Measurements from ENCODE around the gene FAH.
"Not testable (repeated sequence)": the region's sequence is repeated elsewhere in the genome, so short reads cannot be mapped to it uniquely, and the experiment has no call there.

The FAH gene

GRCh38 chr15:80136854-80137253 lies 15.9 kb upstream of the FAH start:
- H3K4me1 Mint-ChIP-seq: no peaks in the 10 kb centered on the region
- ATAC-seq (no peak), DNase-seq (no peak)
- H3K9me3 Mint-ChIP-seq: no peaks in the 10 kb centered on the region
- no peaks in the 10 kb centered on the region for H3K27me3 Mint-ChIP-seq
- no peak overlapping the region for H3K4me3 Mint-ChIP-seq
- H3K27ac Mint-ChIP-seq: no peak overlapping the region

- no peak for ATAC-seq
- H3K4me3 Mint-ChIP-seq: no peak overlapping the region
- no peak overlapping the region for H3K27ac Mint-ChIP-seq
- H3K9me3 Mint-ChIP-seq: no peaks in the 10 kb centered on the region
- DNase-seq: no peak
- no peaks in the 10 kb centered on the region for H3K27me3 Mint-ChIP-seq
- no peaks in the 10 kb centered on the region for H3K4me1 Mint-ChIP-seq
Observed at GRCh38 chr15:80138961-80139360, 13.8 kb upstream of the FAH start.

GRCh38 chr15:80140909-80141308 lies 11.9 kb upstream of the FAH start:
- no peak overlapping the region for H3K27ac Mint-ChIP-seq
- H3K4me3 Mint-ChIP-seq: no peak overlapping the region
- H3K9me3 Mint-ChIP-seq: no peaks in the 10 kb centered on the region
- no peaks in the 10 kb centered on the region for H3K4me1 Mint-ChIP-seq
- ATAC-seq (no peak), DNase-seq (no peak)
- no peaks in the 10 kb centered on the region for H3K27me3 Mint-ChIP-seq

GRCh38 chr15:80141916-80142598 lies 10.7 kb upstream of the FAH start:
- Mint-ChIP-seq H3K27me3 (no peaks in the 10 kb centered on the region), H3K27ac (no peak overlapping the region), H3K4me3 (no peak overlapping the region), H3K4me1 (no peaks in the 10 kb centered on the region), H3K9me3 (no peaks in the 10 kb centered on the region)
- DNase-seq (no peak), ATAC-seq (no peak)

- ATAC-seq: no peak
- H3K4me1 Mint-ChIP-seq: no peaks in the 10 kb centered on the region
- no peaks in the 10 kb centered on the region for H3K9me3 Mint-ChIP-seq
- no peaks in the 10 kb centered on the region for H3K27me3 Mint-ChIP-seq
- no peak for DNase-seq
- H3K4me3 Mint-ChIP-seq: no peak overlapping the region
- no peak overlapping the region for H3K27ac Mint-ChIP-seq
Observed at GRCh38 chr15:80142646-80143045, 10.2 kb upstream of the FAH start.

- Mint-ChIP-seq H3K4me3 (no peak overlapping the region), H3K27ac (no peak overlapping the region), H3K4me1 (peaks cover 36% of the 10 kb centered on the region), H3K9me3 (no peaks in the 10 kb centered on the region), H3K27me3 (no peaks in the 10 kb centered on the region)
- ATAC-seq: no peak
- DNase-seq: no peak
Observed at GRCh38 chr15:80151148-80151547, 1.7 kb upstream of the FAH start.

- H3K4me3 Mint-ChIP-seq: peak overlapping the region; percentile 77 to 89
- no peak for DNase-seq
- H3K27me3 Mint-ChIP-seq: no peaks in the 10 kb centered on the region
- no peak for ATAC-seq
- peaks cover 36% of the 10 kb centered on the region for H3K4me1 Mint-ChIP-seq
- peak overlapping the region in 1 of 2 donors; percentile 3 for H3K27ac Mint-ChIP-seq
- no peaks in the 10 kb centered on the region for H3K9me3 Mint-ChIP-seq
Observed at GRCh38 chr15:80151576-80151975, 1.2 kb upstream of the FAH start.

- peak; percentile 77 to 86 for DNase-seq
- Mint-ChIP-seq H3K9me3 (no peaks in the 10 kb centered on the region), H3K4me3 (peak overlapping the region; percentile 89 to 94), H3K4me1 (peaks cover 36% of the 10 kb centered on the region), H3K27ac (peak overlapping the region; percentile 61 to 89), H3K27me3 (no peaks in the 10 kb centered on the region)
- ATAC-seq: peak; percentile 69
Observed at GRCh38 chr15:80152180-80152895, 461 bp upstream of the FAH start.

GRCh38 chr15:80153900-80154299 lies 1.1 kb downstream of the FAH start:
- no peak for ATAC-seq
- Mint-ChIP-seq H3K27ac (peak overlapping the region; percentile 95 to 97), H3K9me3 (no peaks in the 10 kb centered on the region)

GRCh38 chr15:80154336-80154735 lies 1.5 kb downstream of the FAH start:
- no peaks in the 10 kb centered on the region for H3K27me3 Mint-ChIP-seq
- peak overlapping the region in 1 of 2 donors; percentile 95 for H3K27ac Mint-ChIP-seq
- DNase-seq: no peak
- H3K4me1 Mint-ChIP-seq: peaks cover 38% of the 10 kb centered on the region
- no peak for ATAC-seq
- no peaks in the 10 kb centered on the region for H3K9me3 Mint-ChIP-seq
- peak overlapping the region; percentile 89 to 94 for H3K4me3 Mint-ChIP-seq

More at GRCh38 chr15:80153900-80154299, 1.1 kb downstream of the FAH start:
- no peak for DNase-seq
- Mint-ChIP-seq H3K27me3 (no peaks in the 10 kb centered on the region), H3K4me3 (peak overlapping the region; percentile 89 to 94), H3K4me1 (peaks cover 36% of the 10 kb centered on the region)

- ATAC-seq (no peak), DNase-seq (no peak)
- H3K9me3 Mint-ChIP-seq: no peaks in the 10 kb centered on the region
- H3K4me3 Mint-ChIP-seq: peak overlapping the region; percentile 25 to 94
- peaks cover 45% of the 10 kb centered on the region for H3K4me1 Mint-ChIP-seq
- H3K27ac Mint-ChIP-seq: no peak overlapping the region
- no peaks in the 10 kb centered on the region for H3K27me3 Mint-ChIP-seq
Observed at GRCh38 chr15:80155001-80155377, 2.2 kb downstream of the FAH start.

- H3K4me3 Mint-ChIP-seq: peak overlapping the region in 1 of 2 donors; percentile 94
- not testable (repeated sequence) for DNase-seq, H3K9me3 Mint-ChIP-seq, H3K27me3 Mint-ChIP-seq, ATAC-seq, H3K27ac Mint-ChIP-seq
- peaks cover 51% of the 10 kb centered on the region for H3K4me1 Mint-ChIP-seq
Observed at GRCh38 chr15:80155378-80156175, 2.8 kb downstream of the FAH start.

GRCh38 chr15:80156176-80156720 lies 3.4 kb downstream of the FAH start:
- H3K9me3 Mint-ChIP-seq: no peaks in the 10 kb centered on the region
- no peak overlapping the region for H3K27ac Mint-ChIP-seq
- DNase-seq: no peak
- no peak overlapping the region for H3K4me3 Mint-ChIP-seq
- H3K27me3 Mint-ChIP-seq: no peaks in the 10 kb centered on the region
- H3K4me1 Mint-ChIP-seq: peaks cover 57% of the 10 kb centered on the region
- no peak for ATAC-seq

- ATAC-seq (no peak), DNase-seq (no peak)
- no peaks in the 10 kb centered on the region for H3K27me3 Mint-ChIP-seq
- H3K4me1 Mint-ChIP-seq: peaks cover 52% of the 10 kb centered on the region
- H3K9me3 Mint-ChIP-seq: no peaks in the 10 kb centered on the region
- no peak overlapping the region for H3K4me3 Mint-ChIP-seq
- no peak overlapping the region for H3K27ac Mint-ChIP-seq
Observed at GRCh38 chr15:80157215-80157614, 4.4 kb downstream of the FAH start.

- Mint-ChIP-seq H3K27ac (no peak overlapping the region), H3K4me1 (peaks cover 40% of the 10 kb centered on the region)
- ATAC-seq: no peak
Observed at GRCh38 chr15:80159301-80159700, 6.5 kb downstream of the FAH start.

More at GRCh38 chr15:80159301-80159700, 6.5 kb downstream of the FAH start:
- H3K4me3 Mint-ChIP-seq: no peak overlapping the region
- H3K27me3 Mint-ChIP-seq: no peaks in the 10 kb centered on the region
- no peaks in the 10 kb centered on the region for H3K9me3 Mint-ChIP-seq
- no peak for DNase-seq
